NCI-H1417 (cell line): ENCODE results near the gene OR2D2.
"Not testable (repeated sequence)": the region's sequence is repeated elsewhere in the genome, so short reads cannot be mapped to it uniquely, and the experiment has no call there.

Source experiments
- DNase-seq, 3 experiments: peaks; one replicate each; lab custom pipeline; 2025; lab: John Stamatoyannopoulos, UW

Gene OR2D2, protein sequence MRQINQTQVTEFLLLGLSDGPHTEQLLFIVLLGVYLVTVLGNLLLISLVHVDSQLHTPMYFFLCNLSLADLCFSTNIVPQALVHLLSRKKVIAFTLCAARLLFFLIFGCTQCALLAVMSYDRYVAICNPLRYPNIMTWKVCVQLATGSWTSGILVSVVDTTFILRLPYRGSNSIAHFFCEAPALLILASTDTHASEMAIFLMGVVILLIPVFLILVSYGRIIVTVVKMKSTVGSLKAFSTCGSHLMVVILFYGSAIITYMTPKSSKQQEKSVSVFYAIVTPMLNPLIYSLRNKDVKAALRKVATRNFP

DNA sequence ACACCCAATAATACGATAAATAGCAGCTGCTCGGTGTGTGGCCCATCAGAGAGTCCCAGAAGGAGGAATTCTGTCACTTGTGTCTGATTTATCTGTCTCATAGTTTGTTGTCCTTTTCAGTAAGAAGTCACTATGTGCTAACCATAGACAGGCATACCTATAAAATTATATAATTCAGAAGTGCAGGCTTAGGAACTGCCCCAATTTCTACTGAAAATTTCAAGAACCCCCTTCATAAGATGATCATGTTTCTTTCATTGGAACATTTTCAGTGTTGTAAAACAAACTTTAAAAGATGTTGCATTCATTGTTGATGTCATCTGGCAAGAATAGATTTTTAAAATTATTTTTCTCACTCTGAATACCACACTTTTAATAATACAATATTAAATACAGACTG is at the start of gene OR2D2:
TSS of gene OR2D2 (minus strand) at position 101 of the 400 bp plus-strand sequence. CDS start at position 101, 0 bp downstream.
- DNase-seq: no peak

DNA sequence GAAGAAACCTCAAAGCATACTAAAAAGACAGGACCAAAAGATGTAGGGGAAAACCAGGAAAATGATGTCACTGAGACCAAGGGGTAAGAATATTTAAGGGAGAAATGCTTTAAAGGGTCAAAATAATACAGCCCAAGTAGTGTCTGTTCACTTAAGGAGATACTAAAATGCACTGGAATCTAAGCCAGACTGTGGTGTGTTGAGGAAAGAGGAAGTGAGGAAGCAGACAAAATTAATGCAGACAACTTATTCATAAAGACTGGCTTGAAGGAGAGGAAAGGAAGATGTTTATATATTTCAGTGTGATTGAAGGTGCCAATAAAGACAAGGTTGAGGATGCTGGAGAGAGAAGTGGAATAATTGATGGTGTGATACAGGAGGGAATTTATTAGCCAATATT is 49.7 kb upstream of the OR2D2 start:
- DNase-seq: no peak

DNA sequence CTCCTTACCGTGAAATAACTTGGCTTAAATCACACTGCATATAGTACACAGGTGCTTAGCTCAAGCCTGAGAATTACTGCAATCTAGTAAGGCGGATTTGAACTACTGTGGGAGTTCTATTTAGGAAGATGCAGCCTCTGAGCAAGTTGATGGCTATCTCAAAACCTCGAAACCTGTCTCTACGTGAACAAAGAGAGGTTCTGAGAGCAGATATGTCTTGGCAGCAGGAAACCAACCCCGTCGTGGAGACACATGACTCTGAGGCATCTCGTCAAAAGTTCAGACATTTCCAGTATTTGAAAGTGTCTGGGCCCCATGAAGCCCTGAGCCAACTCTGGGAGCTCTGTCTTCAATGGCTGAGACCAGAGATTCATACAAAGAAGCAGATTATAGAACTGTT is 39.8 kb upstream of the OR2D2 start:
- no peak for DNase-seq

DNA sequence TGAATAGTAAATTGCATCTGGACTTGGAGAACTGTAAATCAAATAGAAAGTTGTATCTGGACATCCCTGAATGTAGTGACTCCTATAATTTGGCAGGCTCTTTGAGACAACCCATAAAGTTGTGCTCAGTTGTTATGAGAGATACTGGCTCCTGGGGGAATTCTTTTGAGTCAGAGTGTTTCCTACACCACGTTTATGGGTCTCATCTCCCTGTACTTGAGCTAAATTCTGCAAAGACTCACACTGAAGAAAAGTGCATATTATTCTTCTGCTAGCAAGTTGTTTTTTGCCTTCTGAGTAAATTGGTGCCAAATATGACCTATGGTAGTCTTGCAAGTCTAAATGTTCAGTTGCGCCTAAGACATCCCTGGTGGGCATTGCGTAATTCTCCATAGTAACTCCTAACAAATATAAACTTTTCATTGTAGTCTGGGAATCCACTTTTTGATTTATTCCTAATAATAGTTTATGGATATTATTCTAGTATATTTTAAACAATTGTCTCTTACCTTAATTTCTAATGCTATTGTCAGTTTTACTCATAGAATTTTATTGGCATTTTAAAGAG is 38.9 kb upstream of the OR2D2 start:
- no peak for DNase-seq

DNA sequence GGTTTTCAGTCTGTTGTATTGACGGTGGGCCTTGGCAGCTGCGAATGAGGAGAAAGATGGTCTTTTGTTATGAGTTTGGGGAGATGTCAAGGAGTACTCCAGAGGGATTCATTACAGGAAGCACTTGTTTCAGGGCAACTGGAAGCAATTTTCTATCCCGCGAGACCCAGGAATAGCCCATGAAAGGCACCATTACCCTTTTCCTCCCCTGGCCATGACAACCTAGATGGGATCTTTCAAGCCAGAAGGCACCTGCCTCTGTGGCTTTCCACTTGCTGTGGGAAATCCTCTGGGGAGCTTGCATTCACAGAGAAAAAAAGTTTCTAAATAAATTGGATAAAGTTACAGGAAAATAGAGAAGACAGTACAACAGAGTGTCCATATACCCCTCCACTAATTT is 36.6 kb upstream of the OR2D2 start:
- DNase-seq: peak in 1 of 3 experiments; percentile 12

DNA sequence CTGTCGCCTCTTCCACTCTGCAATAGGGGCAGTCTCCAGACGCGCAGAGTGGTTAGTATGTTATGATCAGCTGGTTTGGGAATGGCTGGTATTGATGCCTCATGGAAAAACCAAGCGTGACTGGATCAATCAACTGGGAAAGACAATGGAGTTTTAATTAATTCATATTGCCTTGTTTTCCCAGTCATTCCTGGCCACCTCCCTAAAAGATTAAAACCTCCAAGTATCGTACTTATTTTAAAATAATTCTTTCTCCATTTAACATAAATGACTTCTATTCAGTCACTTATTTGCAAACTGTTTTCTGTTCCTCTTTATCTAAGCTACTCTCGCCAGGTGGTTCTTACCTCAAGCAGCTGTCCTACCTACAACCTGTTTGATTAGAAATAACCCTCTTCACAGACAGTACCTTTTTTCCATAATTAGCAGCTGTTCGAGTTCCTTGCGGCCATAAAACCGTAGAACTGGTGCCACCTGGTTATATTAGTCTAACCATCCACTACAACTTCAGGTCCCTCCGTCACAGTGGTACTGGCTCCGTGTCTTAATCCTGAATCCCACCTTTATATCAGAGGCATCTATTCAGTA is 34.8 kb upstream of the OR2D2 start:
- peak; percentile 10 to 80 (median 48) for DNase-seq

DNA sequence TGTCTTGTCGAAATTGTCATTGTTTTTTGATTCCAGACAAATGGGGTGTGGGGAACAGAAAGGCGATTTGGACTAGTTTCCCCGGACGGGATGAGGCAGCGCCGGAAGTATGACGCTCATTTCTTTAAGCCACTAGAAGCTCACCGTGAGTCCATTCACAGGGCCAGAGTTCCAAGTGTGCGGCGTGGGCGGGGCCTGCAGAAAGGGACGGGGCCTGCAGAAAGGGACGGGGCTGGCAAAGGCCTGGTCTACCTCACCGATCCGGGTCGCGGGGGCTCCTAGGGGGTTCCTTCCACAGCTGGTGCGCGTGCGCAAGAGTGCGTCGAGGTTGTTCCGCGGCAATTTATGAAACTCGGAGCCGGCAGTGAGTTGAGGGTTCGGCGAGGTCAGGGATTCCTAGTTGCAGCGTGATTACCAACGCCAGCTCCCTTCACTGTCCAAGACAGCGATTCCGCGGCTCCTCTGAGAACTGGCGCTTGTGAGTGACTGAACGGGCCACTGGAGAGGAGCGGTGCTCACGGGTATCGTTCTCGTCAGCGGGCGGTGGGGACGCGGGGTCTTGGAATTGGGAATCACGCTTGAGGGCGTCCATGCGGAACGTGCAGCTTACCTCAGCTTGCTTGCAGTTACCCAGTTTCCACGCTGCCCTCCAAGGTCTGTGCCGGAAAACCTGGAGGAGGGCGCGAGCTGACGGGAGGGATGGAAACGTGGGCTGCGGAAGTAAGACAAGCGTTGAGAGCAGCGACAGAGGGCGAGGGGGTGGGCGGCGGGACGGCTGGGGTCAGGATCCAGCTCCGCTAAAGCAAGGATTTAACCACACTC is 34.1 kb upstream of the OR2D2 start, which contains the start of gene ZNF215:
TSS of gene ZNF215 (plus strand) at position 219 of the 822 bp plus-strand sequence. CDS start 5,847 bp downstream, outside the sequence.
- DNase-seq: peak; percentile 46 to 83 (median 79)

DNA sequence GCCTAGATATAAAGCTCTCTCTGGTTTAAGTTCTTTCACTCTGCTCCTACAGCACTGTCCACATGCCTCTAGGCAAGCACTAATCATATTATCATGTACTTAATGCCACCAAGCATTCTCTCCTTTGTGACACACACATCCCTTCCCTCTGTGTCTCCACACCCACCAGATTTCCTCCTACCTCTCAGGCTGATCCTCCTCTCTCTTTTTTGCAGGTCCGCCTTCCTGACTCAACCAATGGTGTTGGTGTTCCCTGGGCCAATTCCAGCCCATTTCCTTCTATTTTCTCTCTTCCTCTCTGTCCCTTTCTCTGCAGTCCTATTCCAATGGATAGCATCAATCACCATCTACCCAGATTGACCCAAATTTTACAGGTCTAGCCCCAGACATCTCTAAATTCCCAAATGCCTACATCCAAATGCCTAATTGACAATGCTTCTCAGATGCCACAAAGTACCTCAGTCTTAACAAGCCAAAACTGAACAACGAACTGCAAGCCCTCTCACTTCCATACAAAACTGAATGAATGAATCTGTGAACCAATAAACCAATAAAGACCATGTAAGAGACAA is 33.4 kb upstream of the OR2D2 start:
- peak in 2 of 3 experiments; percentile 51 to 53 for DNase-seq

DNA sequence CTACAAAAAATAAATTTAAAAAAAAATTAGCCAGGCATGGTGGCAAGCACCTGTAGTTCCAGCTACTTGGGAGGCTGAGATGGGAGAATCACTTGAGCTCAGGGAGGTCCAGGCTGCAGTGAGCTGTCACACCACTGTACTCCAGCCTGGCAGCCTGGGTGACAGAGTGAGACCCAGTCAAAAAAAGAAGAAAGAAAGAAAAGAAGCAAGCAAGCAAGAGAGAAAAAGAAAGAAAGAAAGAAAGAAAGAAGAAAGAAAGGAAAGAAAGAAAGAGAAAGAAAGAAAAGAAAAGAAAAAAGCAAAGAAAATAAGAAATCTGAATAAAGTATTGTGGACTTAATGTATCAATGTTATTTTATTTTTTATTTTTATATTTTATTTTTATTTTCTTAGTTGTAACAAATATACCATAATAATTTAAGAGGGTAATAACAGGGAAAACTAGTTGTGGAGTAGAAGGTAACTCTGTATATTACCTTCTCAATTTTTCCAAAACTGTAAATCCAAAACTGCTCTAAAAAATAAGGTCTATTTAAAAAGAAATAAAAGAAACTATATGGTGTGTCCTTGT is 32.8 kb upstream of the OR2D2 start:
- no peak for DNase-seq

DNA sequence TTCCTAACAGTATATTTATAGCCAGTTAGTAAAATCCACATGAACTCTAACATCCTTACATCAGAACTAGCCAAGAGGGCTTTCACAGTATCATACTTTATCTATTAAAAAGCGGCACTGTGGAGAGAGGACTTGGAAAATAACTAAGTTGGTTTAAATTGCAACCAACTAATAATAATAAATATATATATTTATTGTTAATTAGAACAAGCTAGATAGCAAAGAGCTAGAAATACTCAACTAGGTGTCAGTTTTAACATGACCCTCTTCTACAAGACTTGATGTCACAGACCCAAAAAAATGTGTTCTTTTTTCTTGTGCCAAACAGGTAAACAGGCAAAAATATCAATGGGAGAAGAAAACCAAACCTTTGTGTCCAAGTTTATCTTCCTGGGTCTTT is 28.4 kb upstream of the OR2D2 start, which contains the start of gene OR2D3:
TSS of gene OR2D3 (plus strand) at position 301 of the 400 bp plus-strand sequence. CDS start at position 301, 0 bp downstream.
- DNase-seq: no peak

DNA sequence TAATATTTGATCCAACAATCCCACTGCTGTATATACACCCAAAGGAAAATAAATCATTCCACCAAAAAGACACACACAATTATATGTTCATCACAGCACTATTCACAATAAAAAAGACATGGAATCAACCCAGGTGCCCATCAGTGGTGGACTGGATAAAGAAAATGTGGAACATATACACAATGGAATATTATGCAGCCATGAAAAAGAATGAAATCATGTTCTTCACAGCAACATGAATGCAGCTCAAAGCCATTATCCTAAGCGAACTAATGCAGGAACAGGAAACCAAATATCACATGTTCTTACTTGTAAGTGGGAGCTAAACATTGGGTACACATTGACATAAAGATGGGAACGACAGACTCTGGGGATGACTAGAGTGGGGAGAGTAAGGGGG is 27.4 kb upstream of the OR2D2 start:
- no peak for DNase-seq

DNA sequence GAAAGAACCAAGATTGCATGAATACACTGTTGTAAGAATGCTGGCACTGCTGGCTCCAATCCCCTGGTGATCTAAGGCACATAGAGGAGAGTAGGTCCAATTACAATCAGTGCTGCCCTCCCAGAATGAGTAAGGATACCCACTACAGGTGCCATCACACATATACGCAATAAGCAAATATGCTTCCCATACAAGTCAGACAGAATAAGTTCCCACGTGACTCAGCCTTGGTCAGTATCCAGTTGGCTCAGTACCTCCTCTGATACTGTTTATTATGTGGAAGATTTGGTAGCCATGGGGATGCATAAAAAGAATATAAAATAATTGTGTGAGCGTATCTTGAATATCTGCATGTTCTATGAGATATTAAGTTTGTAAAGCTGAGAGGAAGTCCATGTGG is 19.6 kb upstream of the OR2D2 start:
- DNase-seq: no peak

DNA sequence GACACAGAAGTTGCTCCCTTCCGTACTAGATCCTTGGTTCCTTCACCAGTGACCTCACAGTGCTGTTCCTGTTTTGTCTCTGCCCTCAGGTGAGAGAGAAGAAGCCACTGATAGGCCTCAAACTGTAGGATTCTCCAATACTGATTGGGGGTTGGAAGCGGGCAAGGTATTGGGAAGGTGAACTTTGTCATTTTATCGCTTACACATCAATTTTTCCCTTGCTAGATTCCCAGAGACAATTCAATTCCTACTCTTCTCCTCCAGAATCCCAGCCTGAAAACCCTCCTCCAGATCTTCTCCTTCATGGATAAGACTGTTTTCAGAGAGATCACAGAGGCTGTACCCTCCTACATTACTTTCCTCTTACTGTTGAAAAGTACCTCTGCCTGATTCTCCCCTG is 19.1 kb upstream of the OR2D2 start:
- no peak for DNase-seq

DNA sequence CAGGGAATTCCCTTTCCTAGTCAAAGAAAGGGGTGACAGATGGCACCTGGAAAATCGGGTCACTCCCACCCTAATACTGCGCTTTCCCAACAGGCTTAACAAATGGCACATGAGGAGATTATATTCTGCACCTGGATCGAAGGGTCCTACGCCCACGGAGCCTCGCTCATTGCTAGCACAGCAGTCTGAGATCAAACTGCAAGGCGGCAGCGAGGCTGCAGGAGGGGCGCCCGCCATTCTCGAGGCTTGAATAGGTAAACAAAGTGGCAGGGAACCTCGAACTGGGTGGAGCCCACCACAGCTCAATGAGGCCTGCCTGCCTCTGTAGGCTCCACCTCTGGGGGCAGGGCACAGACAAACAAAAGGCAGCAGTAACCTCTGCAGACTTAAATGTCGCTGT is 12.5 kb upstream of the OR2D2 start:
- DNase-seq: not testable (repeated sequence)

DNA sequence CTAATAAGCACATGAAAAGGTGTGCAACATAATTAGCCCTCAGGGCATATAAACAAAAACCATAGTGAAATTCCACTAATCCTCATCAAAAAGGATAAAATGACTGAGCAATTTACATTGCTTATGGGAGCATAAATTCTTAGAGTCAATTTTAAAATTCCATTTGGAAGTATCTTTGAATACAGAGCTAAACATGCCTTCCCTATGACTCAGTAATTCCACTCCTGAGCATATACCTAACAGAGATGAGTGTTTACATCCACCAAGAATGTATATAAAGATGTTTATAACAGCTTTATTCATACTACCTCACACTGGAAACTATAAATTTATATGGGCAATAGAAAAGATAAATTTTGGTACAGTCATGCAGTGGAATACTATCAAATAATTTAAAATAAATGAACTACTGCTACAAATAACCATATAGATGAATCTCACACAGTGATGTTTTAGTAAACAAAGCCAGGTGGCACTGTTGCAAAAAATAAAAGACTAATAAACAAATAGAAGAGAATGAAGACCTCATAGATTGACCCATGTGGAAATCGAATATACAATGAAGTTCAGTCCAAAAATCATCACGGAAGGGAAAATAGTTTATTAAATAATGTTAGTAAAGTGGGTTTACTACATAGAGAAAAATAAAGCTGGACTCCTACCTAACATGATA is 8.2 kb upstream of the OR2D2 start:
- no peak for DNase-seq

DNA sequence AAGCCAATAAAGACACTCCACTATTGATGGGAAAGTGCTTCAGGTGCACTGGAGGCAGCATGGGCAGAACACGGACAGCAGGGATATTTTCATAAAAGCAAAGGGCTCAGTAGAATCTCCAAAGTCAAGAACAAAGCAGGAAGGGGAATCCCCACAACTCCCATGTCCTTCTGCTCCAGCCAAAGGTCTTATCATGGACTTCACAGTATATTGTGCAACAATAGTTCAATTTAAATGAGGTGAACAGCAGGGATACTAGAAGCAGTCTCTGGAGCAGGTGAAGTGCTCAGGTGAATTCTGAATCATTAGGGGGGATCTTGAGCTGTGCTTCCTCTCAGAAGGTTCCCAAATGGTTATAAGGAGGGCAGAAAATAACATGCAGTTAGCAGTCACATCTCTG is 6.6 kb upstream of the OR2D2 start:
- no peak for DNase-seq

DNA sequence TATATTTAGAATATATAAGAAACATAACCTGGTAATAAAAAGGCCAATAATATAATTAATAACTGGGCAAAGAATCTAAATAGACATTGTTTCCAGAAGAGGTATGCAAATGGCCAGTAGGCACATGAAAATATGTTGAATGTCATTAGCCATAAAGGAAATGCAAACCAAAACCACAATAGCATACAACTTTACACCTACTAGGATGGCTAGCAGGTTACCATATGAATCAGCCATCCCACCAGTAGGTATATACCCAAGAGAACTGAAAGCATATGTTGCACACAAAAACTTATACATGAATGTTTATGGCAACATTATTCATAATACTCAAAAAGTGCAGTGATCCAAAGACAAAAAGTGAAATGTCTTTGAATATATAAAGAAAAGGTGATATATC is 2.7 kb upstream of the OR2D2 start:
- no peak for DNase-seq

DNA sequence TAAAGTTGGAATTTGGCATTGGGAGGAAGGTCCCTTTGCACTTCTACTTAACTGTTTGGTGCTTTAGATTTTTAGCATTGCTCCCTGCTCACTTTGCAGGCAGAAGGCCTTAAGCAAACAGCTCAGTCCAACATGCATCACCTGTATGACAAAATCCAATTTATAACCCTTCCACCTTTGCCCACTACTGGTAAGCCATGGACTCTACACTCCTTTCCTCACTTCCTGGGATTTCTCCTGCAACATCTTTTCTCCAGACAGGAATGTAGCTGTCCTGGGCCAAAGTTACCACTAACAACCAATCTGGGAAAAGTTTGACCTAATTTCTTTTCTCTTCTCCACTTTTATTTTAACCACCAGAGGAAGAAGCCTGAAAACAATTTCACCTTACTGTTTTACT is 1.8 kb upstream of the OR2D2 start:
- DNase-seq: no peak

DNA sequence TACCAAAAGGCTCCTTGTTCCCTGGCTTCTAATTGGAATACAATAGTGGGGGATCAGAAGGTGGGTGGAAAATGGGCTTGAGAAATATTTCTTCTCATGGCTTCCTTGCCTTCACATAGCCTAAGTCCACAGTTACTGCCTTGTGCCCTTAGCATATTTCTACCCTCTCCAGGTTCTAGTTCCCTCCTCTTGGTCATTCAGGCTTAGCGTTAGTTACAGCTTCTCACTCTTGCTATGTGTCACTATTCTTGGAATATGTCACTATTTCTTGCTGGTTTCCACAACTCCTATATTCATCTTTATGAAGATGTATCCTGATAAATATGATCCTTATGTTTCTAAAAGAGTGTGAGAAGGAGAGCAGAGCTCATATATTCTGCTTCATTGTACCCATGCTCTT is 2.5 kb downstream of the OR2D2 start:
- DNase-seq: no peak

DNA sequence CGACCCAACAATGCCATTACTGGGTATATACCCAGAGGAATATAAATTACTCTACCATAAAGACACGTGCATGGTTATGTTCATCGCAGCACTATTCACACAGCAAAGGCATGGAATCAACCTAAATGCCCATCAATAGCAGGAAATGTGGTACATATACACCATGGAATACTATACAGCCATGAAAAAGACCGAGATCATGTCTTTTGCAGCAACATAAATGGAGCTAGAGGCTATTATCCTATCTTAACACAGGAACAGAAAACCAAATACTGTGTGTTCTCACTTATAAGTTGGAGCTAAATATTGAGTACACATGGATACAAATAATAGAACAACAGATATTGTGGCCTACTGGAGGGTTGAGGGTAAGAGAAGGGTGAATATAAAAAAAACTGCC is 3.5 kb downstream of the OR2D2 start:
- no peak for DNase-seq

DNA sequence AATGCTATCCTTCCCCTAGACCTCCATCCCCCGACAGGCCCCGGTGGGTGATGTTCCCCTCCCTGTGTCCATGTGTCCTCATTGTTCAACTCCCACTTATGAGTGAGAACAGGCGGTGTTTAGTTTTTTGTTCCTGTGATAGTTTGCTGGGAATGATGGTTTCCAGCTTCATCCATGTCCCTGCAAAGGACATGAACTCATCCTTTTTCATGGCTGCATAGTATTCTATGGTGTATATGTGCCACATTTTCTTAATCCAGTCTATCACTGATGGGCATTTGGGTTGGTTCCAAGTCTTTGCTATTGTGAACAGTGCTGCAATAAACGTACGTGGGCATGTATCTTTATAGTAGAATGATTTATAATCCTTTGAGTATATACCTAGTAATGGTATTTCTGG is 4.6 kb downstream of the OR2D2 start:
- DNase-seq: not testable (repeated sequence)
